Measurements from ENCODE around the gene PLPP7. TPM values are rescaled to one million over a fixed set of nuclear protein-coding genes. Genes with fewer than 3 reads are reported as not detected.

Gene PLPP7
- total RNA-seq, 2 experiments from 2014 or later = 0.11 to 0.16 TPM

- ChIA-PET POLR2A (interaction anchor here (0.8 to 7.9 kb wide), 6 partner anchors 10 to 98 kb away, joined by 3 to 132 read pairs (median 4); no protein-coding TSS in a partner anchor), CTCF (ENCODE audit: unreplicated experiment) (interaction anchor here (0.6 to 1.7 kb wide), 5 partner anchors 17 to 232 kb away, joined by 3 to 7 read pairs (median 4); no protein-coding TSS in a partner anchor)
- Histone ChIP-seq H3K4me1 (ENCODE audit: insufficient read depth, low read length, poor library complexity, severe bottlenecking) (peaks cover 48% of the 10 kb centered on the region), H3K9me2 (ENCODE audit: insufficient read depth, low read length) (no peaks in the 10 kb centered on the region), H3K79me2 (ENCODE audit: insufficient read depth, low read depth, low read length) (peaks cover 66% of the 10 kb centered on the region), H2AFZ (ENCODE audit: low read length) (peak overlapping the region; percentile 4; the same call in 1 of the 2 replicates), H4K20me1 (ENCODE audit: insufficient read depth, low read length) (no peaks in the 10 kb centered on the region), H3K4me2 (ENCODE audit: low read length) (peak overlapping the region; percentile 74), H3K36me3 (ENCODE audit: insufficient read depth, low read length) (peaks cover 21% of the 10 kb centered on the region), H3K4me3 (ENCODE audit: low read depth, low read length, poor library complexity, severe bottlenecking) (peak overlapping the region; percentile 90), H3K9me3 (ENCODE audit: low read length) (no peaks in the 10 kb centered on the region), H3K27ac (ENCODE audit: low read depth, low read length, poor library complexity, severe bottlenecking) (peak overlapping the region; percentile 76)
- intact Hi-C loops (cut with micrococcal nuclease; ENCODE audit: unreplicated experiment) = loop anchor here (1.0 to 10.0 kb wide), 5 partner anchors 19 to 462 kb away; no protein-coding TSS in a partner anchor
- BruUV-seq (replicated peaks) = no TSS peak
- TF ChIP-seq EZH2phosphoT487 (IDR thresholded peaks at IDR 0.05; ENCODE audit: borderline replicate concordance, low read depth, low read length) (no peak), CTCF (conservative IDR thresholded peaks at IDR 0.05; ENCODE audit: low read length) (no peak)
- DNase-seq (ENCODE audit: low spot score) = peak; percentile 43
These were observed 14.7 kb upstream of the PLPP7 start for GRCh38 chr9:131274674-131275331.

GRCh38 chr9:131275332-131276093 lies 14.0 kb upstream of the PLPP7 start:
- H3K4me3 ChIP-seq (ENCODE audit: low read depth, low read length, poor library complexity, severe bottlenecking) = peak overlapping the region; percentile 90
- peaks cover 41% of the 10 kb centered on the region for H3K4me1 ChIP-seq (ENCODE audit: insufficient read depth, low read length, poor library complexity, severe bottlenecking)
- peaks cover 21% of the 10 kb centered on the region for H3K36me3 ChIP-seq (ENCODE audit: insufficient read depth, low read length)
- BruUV-seq (replicated peaks) = no TSS peak
- H3K9me2 ChIP-seq (ENCODE audit: insufficient read depth, low read length) = no peaks in the 10 kb centered on the region
- H3K79me2 ChIP-seq (ENCODE audit: insufficient read depth, low read depth, low read length) = peaks cover 59% of the 10 kb centered on the region
- ChIA-PET POLR2A (interaction anchor here (0.8 to 7.9 kb wide), 5 partner anchors 11 to 97 kb away, joined by 3 to 132 read pairs (median 4); no protein-coding TSS in a partner anchor), CTCF (ENCODE audit: unreplicated experiment) (interaction anchor here (0.6 to 1.7 kb wide), 4 partner anchors 8 to 98 kb away, joined by 3 to 4 read pairs (median 4); no protein-coding TSS in a partner anchor)
- peak overlapping the region; percentile 76 for H3K27ac ChIP-seq (ENCODE audit: low read depth, low read length, poor library complexity, severe bottlenecking)
- DNase-seq (ENCODE audit: low spot score) = peak; percentile 77
- peak overlapping the region; percentile 74 for H3K4me2 ChIP-seq (ENCODE audit: low read length)
- TF ChIP-seq EZH2phosphoT487 (IDR thresholded peaks at IDR 0.05; ENCODE audit: borderline replicate concordance, low read depth, low read length) = no peak
- TF ChIP-seq CTCF (conservative IDR thresholded peaks at IDR 0.05; ENCODE audit: low read length) = peak; percentile 70
- no peaks in the 10 kb centered on the region for H3K9me3 ChIP-seq (ENCODE audit: low read length)
- intact Hi-C loops (cut with micrococcal nuclease; ENCODE audit: unreplicated experiment) = loop anchor here (1.0 to 10.0 kb wide), 5 partner anchors 19 to 462 kb away; no protein-coding TSS in a partner anchor
- H4K20me1 ChIP-seq (ENCODE audit: insufficient read depth, low read length) = no peaks in the 10 kb centered on the region
- H2AFZ ChIP-seq (ENCODE audit: low read length) = peak overlapping the region; percentile 45; the same call in 1 of the 2 replicates
